22Rv1 (cell line): ENCODE results near the gene SUDS3.
A peak's percentile ranks its signal among the peaks of the same experiment; 100 is the strongest.

Experiments used
- H3K27ac ChIP-seq: fragments of 450-650 bp; 2 replicates; pipeline ENCODE4 v1.5.1; 2017
- CTCF ChIP-seq: fragments of 450-650 bp; IDR thresholded peaks from 2 replicates; pipeline ENCODE4 v1.5.1; 2017; ENCODE audit warnings: mild to moderate bottlenecking
- ZFX ChIP-seq: fragments of 450-650 bp; IDR thresholded peaks from 2 replicates; pipeline ENCODE4 v1.6.1; 2017; ENCODE audit warnings: antibody characterized with exemption, borderline replicate concordance

The SUDS3 gene

DNA sequence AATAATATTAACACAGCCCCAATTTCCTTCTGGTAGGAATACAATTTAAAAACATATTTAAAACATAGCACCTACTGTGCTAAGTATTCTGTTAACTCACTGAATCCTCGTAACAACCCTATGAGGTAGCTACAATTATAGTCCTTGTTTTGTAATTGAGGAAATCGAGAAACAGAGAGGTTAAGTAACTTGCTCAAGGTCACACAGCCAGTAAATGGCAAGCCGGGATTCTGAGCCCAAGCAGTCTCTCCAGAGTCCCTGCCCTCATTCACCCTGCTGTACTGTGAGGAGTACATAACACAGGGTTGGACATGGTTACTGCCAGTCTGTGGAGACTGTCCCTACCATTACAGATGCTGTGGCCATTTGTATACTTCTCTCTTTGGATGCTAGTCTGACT, 44.3 kb downstream of the SUDS3 start:
- TF ChIP-seq CTCF (no peak), ZFX (no peak)
- H3K27ac ChIP-seq: peak overlapping the region; percentile 55

GRCh38 chr12:118424884-118425283, 48.5 kb downstream of the SUDS3 start:
- TF ChIP-seq ZFX: no peak
- no peak for TF ChIP-seq CTCF
- H3K27ac ChIP-seq: no peak overlapping the region

DNA sequence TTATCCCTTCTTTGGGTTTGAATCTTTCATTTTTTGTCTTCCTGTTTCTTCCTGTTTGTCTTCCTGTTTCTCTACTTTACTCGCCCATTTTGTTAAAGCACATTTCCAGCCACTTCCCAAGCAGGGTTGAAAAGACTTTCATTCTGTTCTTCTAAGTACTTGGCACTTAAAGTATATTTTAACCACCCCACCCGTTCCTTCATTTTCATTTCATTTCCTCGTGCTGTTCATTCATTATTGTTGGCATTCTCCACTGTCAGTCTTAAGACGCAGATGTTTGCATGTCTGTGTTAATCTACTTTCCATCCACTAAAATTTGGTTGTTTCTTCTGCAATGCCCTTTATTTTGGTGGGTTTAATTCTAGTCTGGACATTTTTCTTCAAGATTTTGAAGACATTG, 49.0 kb downstream of the SUDS3 start:
- no peak overlapping the region for H3K27ac ChIP-seq
- TF ChIP-seq ZFX (no peak), CTCF (no peak)

- no peak overlapping the region for H3K27ac ChIP-seq
- no peak for TF ChIP-seq ZFX
- no peak for TF ChIP-seq CTCF
These were observed 51.5 kb downstream of the SUDS3 start for GRCh38 chr12:118427819-118428218.

GRCh38 chr12:118428643-118429042, 52.3 kb downstream of the SUDS3 start:
- TF ChIP-seq CTCF (no peak), ZFX (no peak)

DNA sequence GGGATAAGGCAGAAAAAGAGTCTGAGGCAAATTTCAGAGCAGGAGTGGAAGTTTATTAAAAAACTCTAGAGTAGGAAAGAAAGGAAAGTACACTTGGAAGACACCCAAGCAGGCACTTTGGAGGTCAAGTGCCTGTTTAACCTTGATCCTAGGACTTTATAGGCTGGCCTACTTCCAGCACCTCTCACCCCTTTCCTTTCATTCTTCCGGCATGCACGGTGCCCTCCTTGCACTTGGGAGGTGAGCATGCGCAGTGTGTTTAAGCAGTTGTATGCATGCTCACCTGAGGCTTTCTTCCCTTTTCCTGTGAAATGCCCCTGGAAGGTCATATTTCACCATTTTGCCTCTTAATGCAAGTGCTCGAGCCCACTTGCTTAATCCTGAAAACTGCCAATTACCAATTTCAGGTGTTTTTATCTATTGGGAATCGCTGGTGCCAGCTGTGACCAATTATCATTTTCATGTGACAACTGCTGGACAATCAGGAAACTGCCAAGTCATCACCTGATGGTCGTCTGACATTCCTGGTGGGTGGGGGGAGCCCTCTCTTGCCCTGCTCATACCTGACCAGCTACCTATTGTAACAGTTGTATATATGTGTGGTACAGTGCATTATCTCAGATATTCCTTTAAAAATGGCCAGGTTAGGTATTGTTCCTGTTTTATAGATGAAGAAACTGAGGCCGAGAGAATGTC, 53.5 kb downstream of the SUDS3 start:
- no peak overlapping the region for H3K27ac ChIP-seq
- TF ChIP-seq ZFX: no peak
- no peak for TF ChIP-seq CTCF

More at GRCh38 chr12:118428643-118429042, 52.3 kb downstream of the SUDS3 start:
- no peak overlapping the region for H3K27ac ChIP-seq

- H3K27ac ChIP-seq: no peak overlapping the region
- TF ChIP-seq CTCF (no peak), ZFX (no peak)
These were observed 54.2 kb downstream of the SUDS3 start for GRCh38 chr12:118430516-118430915.
